Hepatocyte (in vitro differentiated cells): ENCODE measurements around the gene JAML.

Experiments used
- CTCF ChIP-seq: fragments of 200-600 bp; sonication (generic); IDR thresholded peaks from 2 replicates; pipeline ENCODE4 v1.5.1; 2016; ENCODE audit warnings: antibody characterized with exemption, mild to moderate bottlenecking; ENCODE audit not compliant: poor library complexity
- EZH2 ChIP-seq: fragments of 200-600 bp; sonication (generic); IDR thresholded peaks from 2 replicates; pipeline ENCODE4 v1.6.1; 2016; ENCODE audit warnings: antibody characterized with exemption, mild to moderate bottlenecking, borderline replicate concordance
- EZH2phosphoT487 ChIP-seq: fragments of 200-600 bp; sonication (generic); IDR thresholded peaks from one replicate; pipeline ENCODE4 v1.6.1; 2018; ENCODE audit warnings: antibody characterized with exemption, mild to moderate bottlenecking, low read depth, moderate library complexity; ENCODE audit not compliant: unreplicated experiment, severe bottlenecking

- TF ChIP-seq CTCF = no peak
- TF ChIP-seq EZH2phosphoT487 = no peak
- TF ChIP-seq EZH2 = no peak
Observed at GRCh38 chr11:118200497-118200896, 24.3 kb downstream of the JAML start.
